Measurements from ENCODE around the gene IFITM10.

- no peak for TF ChIP-seq GATA2 (IDR thresholded peaks at IDR 0.05; ENCODE audit: low read depth, low read length)
- no peak for TF ChIP-seq GATA3 (IDR thresholded peaks at IDR 0.05; ENCODE audit: low read depth, low read length)
These were observed 7.6 kb upstream of the IFITM10 start for GRCh38 chr11:1757861-1758610.
